Gastrocnemius medialis (tissue), 4 donors: ENCODE results near the gene WNT7B.

Source experiments
- CTCF ChIP-seq, 5 experiments: fragments of 450-650 bp in 3 of 5; fragments of 200-600 bp in 2 of 5; sonication (generic) in 2 of 5; IDR thresholded peaks in 4 of 5; conservative IDR thresholded peaks in 1 of 5; 1 replicate in 4 of 5; 2 replicates in 1 of 5; pipeline ENCODE4 v1.5.1; 2016 to 2019; ENCODE audit warnings: antibody characterized with exemption in 5 of 5, mild to moderate bottlenecking in 3 of 5, moderate library complexity in 3 of 5
- POLR2A ChIP-seq, 2 donors: fragments of 450-650 bp; IDR thresholded peaks; one replicate each; pipeline ENCODE4 v1.6.1; 2017; ENCODE audit warnings: antibody characterized with exemption in 2 of 2, mild to moderate bottlenecking in 2 of 2, moderate library complexity in 2 of 2

- TF ChIP-seq CTCF (IDR thresholded peaks at IDR 0.05 in 4 of 5, conservative IDR thresholded peaks at IDR 0.05 in 1 of 5) = no peak
- TF ChIP-seq POLR2A (IDR thresholded peaks at IDR 0.05) = no peak
These were observed 10.3 kb upstream of the WNT7B start for GRCh38 chr22:45987136-45987861.
